GM23338 (cell line): Measurements from ENCODE around the gene ADCY3. TPM values are rescaled to one million over a fixed set of nuclear protein-coding genes. Genes with fewer than 3 reads are reported as not detected.

Source experiments
- CREB1 ChIP-seq: fragments of 250-450 bp; sonication (Bioruptor Pico); IDR thresholded peaks from 2 replicates; pipeline ENCODE4 v1.5.0; 2020; ENCODE audit warnings: low read depth, mild to moderate bottlenecking, moderate library complexity
- EZH2 ChIP-seq: fragments of 200-600 bp; sonication (generic); IDR thresholded peaks from one replicate; pipeline ENCODE4 v1.8.0; 2017; ENCODE audit warnings: antibody characterized with exemption, mild to moderate bottlenecking, low read depth; ENCODE audit not compliant: unreplicated experiment
- NANOG ChIP-seq: IDR thresholded peaks from 2 replicates; pipeline ENCODE4 v1.6.1; 2016; ENCODE audit warnings: antibody characterized with exemption, borderline replicate concordance
- STAT1 ChIP-seq: IDR thresholded peaks from one replicate; pipeline ENCODE4 v1.6.1; 2016; ENCODE audit warnings: antibody characterized with exemption; ENCODE audit not compliant: unreplicated experiment
- ZNF114 ChIP-seq: fragments of 250-450 bp; sonication (Bioruptor Pico); IDR thresholded peaks from 2 replicates; pipeline ENCODE4 v1.5.0; 2020; ENCODE audit warnings: mild to moderate bottlenecking, moderate library complexity
- polyA plus RNA-seq: library from polyadenylated mRNA; unstranded; fragments of >200 nt; fragmentation: Nextera tagmentation; extraction: Ambion mirVana; gene quantifications from 2 replicates; pipeline ENCODE4 v1.2.1, GENCODE V29; 2016
- total RNA-seq: library from RNA; depleted of rRNA; stranded (reverse); fragments of >200 nt; shearing (Covaris generic); gene quantifications from 2 replicates; pipeline ENCODE4 v1.2.3, GENCODE V29; 2014
- TF ChIP-seq, protein P1 (sequence below): fragments of 250-450 bp; sonication (Bioruptor Pico); IDR thresholded peaks from 2 replicates; pipeline ENCODE4 v1.5.0; 2020; ENCODE audit warnings: mild to moderate bottlenecking, moderate library complexity
- TF ChIP-seq, protein P2 (sequence below), 2 experiments: fragments of 200-600 bp in 1 of 2; sonication (generic) in 1 of 2; conservative IDR thresholded peaks; 2 replicates each; pipeline versions ENCODE4 v1.5.1 to v1.6.1; 2016 to 2017; ENCODE audit warnings: antibody characterized with exemption in 2 of 2, low read depth in 2 of 2, mild to moderate bottlenecking in 2 of 2, moderate library complexity in 1 of 2
- TF ChIP-seq, protein P3 (sequence below): IDR thresholded peaks from 2 replicates; pipeline ENCODE4 v1.6.1; 2016; ENCODE audit warnings: antibody characterized with exemption

The ADCY3 gene
- total and polyA plus RNA-seq, 2 experiments from 2014 or later, result 9.7 to 32.4 TPM

DNA sequence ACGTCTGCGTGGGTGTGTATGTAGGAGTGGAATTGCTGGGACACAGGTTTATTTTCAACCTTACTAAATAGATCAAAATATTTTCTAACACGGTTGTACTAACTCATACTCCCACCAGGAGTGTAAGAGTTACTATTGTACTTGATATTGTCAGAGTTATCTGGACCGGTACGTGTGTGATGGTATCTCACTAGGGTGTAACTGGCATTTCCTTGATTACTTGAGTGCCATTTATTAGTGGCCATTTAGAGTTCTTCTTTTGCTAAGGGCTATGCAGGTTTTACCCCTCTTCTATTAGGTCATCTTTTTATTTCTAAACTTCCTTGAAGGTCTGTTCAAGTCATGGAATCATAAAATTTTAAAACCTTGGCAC is 93.3 kb downstream of the ADCY3 start (continued):
- TF ChIP-seq, protein P1, sequence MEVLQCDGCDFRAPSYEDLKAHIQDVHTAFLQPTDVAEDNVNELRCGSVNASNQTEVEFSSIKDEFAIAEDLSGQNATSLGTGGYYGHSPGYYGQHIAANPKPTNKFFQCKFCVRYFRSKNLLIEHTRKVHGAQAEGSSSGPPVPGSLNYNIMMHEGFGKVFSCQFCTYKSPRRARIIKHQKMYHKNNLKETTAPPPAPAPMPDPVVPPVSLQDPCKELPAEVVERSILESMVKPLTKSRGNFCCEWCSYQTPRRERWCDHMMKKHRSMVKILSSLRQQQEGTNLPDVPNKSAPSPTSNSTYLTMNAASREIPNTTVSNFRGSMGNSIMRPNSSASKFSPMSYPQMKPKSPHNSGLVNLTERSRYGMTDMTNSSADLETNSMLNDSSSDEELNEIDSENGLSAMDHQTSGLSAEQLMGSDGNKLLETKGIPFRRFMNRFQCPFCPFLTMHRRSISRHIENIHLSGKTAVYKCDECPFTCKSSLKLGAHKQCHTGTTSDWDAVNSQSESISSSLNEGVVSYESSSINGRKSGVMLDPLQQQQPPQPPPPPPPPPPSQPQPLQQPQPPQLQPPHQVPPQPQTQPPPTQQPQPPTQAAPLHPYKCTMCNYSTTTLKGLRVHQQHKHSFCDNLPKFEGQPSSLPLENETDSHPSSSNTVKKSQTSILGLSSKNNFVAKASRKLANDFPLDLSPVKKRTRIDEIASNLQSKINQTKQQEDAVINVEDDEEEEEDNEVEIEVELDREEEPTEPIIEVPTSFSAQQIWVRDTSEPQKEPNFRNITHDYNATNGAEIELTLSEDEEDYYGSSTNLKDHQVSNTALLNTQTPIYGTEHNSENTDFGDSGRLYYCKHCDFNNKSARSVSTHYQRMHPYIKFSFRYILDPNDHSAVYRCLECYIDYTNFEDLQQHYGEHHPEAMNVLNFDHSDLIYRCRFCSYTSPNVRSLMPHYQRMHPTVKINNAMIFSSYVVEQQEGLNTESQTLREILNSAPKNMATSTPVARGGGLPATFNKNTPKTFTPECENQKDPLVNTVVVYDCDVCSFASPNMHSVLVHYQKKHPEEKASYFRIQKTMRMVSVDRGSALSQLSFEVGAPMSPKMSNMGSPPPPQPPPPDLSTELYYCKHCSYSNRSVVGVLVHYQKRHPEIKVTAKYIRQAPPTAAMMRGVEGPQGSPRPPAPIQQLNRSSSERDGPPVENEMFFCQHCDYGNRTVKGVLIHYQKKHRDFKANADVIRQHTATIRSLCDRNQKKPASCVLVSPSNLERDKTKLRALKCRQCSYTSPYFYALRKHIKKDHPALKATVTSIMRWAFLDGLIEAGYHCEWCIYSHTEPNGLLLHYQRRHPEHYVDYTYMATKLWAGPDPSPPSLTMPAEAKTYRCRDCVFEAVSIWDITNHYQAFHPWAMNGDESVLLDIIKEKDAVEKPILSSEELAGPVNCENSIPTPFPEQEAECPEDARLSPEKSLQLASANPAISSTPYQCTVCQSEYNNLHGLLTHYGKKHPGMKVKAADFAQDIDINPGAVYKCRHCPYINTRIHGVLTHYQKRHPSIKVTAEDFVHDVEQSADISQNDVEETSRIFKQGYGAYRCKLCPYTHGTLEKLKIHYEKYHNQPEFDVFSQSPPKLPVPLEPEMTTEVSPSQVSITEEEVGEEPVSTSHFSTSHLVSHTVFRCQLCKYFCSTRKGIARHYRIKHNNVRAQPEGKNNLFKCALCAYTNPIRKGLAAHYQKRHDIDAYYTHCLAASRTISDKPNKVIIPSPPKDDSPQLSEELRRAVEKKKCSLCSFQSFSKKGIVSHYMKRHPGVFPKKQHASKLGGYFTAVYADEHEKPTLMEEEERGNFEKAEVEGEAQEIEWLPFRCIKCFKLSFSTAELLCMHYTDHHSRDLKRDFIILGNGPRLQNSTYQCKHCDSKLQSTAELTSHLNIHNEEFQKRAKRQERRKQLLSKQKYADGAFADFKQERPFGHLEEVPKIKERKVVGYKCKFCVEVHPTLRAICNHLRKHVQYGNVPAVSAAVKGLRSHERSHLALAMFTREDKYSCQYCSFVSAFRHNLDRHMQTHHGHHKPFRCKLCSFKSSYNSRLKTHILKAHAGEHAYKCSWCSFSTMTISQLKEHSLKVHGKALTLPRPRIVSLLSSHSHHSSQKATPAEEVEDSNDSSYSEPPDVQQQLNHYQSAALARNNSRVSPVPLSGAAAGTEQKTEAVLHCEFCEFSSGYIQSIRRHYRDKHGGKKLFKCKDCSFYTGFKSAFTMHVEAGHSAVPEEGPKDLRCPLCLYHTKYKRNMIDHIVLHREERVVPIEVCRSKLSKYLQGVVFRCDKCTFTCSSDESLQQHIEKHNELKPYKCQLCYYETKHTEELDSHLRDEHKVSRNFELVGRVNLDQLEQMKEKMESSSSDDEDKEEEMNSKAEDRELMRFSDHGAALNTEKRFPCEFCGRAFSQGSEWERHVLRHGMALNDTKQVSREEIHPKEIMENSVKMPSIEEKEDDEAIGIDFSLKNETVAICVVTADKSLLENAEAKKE (CRISPR knock-in tag), result no peak
- TF ChIP-seq ZNF114 (CRISPR knock-in tag) (no peak), CREB1 (no peak), EZH2 (no peak), NANOG (no peak), STAT1 (no peak)
- TF ChIP-seq, protein P2, sequence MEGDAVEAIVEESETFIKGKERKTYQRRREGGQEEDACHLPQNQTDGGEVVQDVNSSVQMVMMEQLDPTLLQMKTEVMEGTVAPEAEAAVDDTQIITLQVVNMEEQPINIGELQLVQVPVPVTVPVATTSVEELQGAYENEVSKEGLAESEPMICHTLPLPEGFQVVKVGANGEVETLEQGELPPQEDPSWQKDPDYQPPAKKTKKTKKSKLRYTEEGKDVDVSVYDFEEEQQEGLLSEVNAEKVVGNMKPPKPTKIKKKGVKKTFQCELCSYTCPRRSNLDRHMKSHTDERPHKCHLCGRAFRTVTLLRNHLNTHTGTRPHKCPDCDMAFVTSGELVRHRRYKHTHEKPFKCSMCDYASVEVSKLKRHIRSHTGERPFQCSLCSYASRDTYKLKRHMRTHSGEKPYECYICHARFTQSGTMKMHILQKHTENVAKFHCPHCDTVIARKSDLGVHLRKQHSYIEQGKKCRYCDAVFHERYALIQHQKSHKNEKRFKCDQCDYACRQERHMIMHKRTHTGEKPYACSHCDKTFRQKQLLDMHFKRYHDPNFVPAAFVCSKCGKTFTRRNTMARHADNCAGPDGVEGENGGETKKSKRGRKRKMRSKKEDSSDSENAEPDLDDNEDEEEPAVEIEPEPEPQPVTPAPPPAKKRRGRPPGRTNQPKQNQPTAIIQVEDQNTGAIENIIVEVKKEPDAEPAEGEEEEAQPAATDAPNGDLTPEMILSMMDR (conservative IDR thresholded peaks at IDR 0.05; ENCODE audit: low read depth in 2 of 2), result no peak
- TF ChIP-seq, protein P3, sequence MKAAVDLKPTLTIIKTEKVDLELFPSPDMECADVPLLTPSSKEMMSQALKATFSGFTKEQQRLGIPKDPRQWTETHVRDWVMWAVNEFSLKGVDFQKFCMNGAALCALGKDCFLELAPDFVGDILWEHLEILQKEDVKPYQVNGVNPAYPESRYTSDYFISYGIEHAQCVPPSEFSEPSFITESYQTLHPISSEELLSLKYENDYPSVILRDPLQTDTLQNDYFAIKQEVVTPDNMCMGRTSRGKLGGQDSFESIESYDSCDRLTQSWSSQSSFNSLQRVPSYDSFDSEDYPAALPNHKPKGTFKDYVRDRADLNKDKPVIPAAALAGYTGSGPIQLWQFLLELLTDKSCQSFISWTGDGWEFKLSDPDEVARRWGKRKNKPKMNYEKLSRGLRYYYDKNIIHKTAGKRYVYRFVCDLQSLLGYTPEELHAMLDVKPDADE, result no peak
